A549 (cell line): ENCODE data around the gene CLPX.

Source experiments
- CEBPB ChIP-seq, 2 experiments: fragments of >200 bp in 1 of 2; sonication (Bioruptor Twin) in 1 of 2; formaldehyde crosslinking in 1 of 2; IDR thresholded peaks; 2 replicates each; pipeline ENCODE4 v1.6.1; 2012 to 2016
- POLR2A ChIP-seq: IDR thresholded peaks from 2 replicates; pipeline ENCODE4 v1.6.1; 2012; ENCODE audit warnings: mild to moderate bottlenecking, low read length
- RARB ChIP-seq: fragments of 250-450 bp; sonication (Bioruptor Pico); IDR thresholded peaks from 2 replicates; pipeline ENCODE4 v1.8.0; 2021; ENCODE audit warnings: mild to moderate bottlenecking, moderate library complexity
- TP53 ChIP-seq: fragments of 250-450 bp; sonication (Bioruptor Pico); IDR thresholded peaks from 2 replicates; pipeline ENCODE4 v1.5.0; 2021; ENCODE audit warnings: mild to moderate bottlenecking, moderate library complexity
- TF ChIP-seq, protein P1 (sequence below): fragments of 450-650 bp; IDR thresholded peaks from 2 replicates; pipeline ENCODE4 v1.6.1; 2014; ENCODE audit warnings: antibody characterized with exemption

DNA sequence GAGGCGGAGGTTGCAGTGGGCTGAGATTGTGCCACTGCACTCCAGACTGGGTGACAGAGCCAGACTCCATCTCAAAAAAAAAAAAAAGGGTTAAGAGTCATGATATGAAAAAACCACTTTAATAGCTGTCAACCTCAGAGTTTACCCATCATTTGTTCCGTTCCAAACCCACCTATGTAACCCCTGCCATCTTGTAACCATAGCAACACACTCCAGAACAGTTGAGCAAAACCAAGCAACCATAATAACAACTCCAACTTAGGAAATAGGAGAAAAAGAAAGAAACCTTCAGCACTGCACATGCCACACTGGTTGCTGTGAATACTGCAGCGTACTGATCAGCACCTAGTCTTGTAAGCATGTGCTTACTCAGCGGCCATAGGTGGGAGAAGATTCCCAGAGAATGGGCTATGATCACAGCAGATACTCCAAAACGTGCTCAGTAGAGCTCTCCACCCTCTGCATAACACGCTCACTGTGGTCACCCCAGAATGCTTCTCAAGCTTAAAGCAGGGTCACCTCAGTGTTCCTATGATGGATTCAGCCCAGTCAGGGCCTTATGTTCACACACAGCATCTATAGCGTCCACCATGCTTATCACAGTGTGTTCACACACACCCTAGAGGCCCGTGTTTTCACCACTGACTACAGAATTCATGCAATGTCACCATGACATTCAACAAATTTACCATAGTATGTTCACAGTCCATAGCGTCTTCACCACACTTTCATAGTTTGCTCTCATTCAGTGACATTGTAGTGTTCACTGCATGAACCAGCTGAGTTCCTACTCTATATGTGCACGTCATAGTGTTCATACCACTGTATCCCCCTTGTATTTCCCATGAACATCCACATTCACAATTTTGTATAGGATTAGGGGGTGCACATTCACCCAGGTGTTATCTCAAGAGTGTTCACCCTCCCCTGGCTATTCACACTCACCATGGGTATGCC lies 32.7 kb upstream of the CLPX start:
- no peak for TF ChIP-seq TP53 (CRISPR knock-in tag)
- TF ChIP-seq CEBPB (IDR thresholded peaks at IDR 0.05) = no peak
- no peak for TF ChIP-seq POLR2A
- TF ChIP-seq, protein P1, sequence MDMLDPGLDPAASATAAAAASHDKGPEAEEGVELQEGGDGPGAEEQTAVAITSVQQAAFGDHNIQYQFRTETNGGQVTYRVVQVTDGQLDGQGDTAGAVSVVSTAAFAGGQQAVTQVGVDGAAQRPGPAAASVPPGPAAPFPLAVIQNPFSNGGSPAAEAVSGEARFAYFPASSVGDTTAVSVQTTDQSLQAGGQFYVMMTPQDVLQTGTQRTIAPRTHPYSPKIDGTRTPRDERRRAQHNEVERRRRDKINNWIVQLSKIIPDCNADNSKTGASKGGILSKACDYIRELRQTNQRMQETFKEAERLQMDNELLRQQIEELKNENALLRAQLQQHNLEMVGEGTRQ = no peak
- TF ChIP-seq RARB (CRISPR knock-in tag) = no peak
